Stimulated activated CD4-positive, alpha-beta T cell treated with anti-CD3 and anti-CD28 coated beads, Interleukin-15, amount 100 ng/mL, for 24 hours (primary cell): ENCODE measurements around the gene FRMD3.

ENCODE experiments used
- DNase-seq: peaks from one replicate; pipeline ENCODE4 v3.0.0-alpha.2; 2020

Gene FRMD3

GRCh38 chr9:83270116-83270515, 268.1 kb downstream of the FRMD3 start:
- DNase-seq, result no peak

GRCh38 chr9:83267741-83268140, 270.5 kb downstream of the FRMD3 start:
- no peak for DNase-seq

GRCh38 chr9:83266666-83267496, 271.3 kb downstream of the FRMD3 start:
- no peak for DNase-seq

- DNase-seq, result no peak
Measured at GRCh38 chr9:83266331-83266665, 271.9 kb downstream of the FRMD3 start.

GRCh38 chr9:83264315-83264714, 273.9 kb downstream of the FRMD3 start:
- no peak for DNase-seq

GRCh38 chr9:83259558-83259957, 278.6 kb downstream of the FRMD3 start:
- no peak for DNase-seq

- DNase-seq, result no peak
Measured at GRCh38 chr9:83257937-83258891, 280.0 kb downstream of the FRMD3 start.

- peak; percentile 4 for DNase-seq
Measured at GRCh38 chr9:83247732-83248131, 290.5 kb downstream of the FRMD3 start.

- no peak for DNase-seq
Measured at GRCh38 chr9:83245979-83246659, 292.1 kb downstream of the FRMD3 start.

- DNase-seq, result no peak
Measured at GRCh38 chr9:83242066-83242465, 296.1 kb downstream of the FRMD3 start.

GRCh38 chr9:83240671-83241070, 297.5 kb downstream of the FRMD3 start:
- no peak for DNase-seq

GRCh38 chr9:83239747-83240146, 298.5 kb downstream of the FRMD3 start:
- DNase-seq, result no peak

GRCh38 chr9:83238871-83239640, 299.1 kb downstream of the FRMD3 start:
- DNase-seq, result no peak

GRCh38 chr9:83236029-83236696, 302.0 kb downstream of the FRMD3 start:
- no peak for DNase-seq

GRCh38 chr9:83235526-83235925, 302.7 kb downstream of the FRMD3 start:
- no peak for DNase-seq

- DNase-seq, result no peak
Measured at GRCh38 chr9:83234541-83234940, 303.7 kb downstream of the FRMD3 start.

- DNase-seq, result no peak
Measured at GRCh38 chr9:83233647-83234046, 304.6 kb downstream of the FRMD3 start.

- DNase-seq, result peak; percentile 8
Measured at GRCh38 chr9:83231039-83231438, 307.2 kb downstream of the FRMD3 start.

GRCh38 chr9:83220730-83221129, 317.5 kb downstream of the FRMD3 start:
- no peak for DNase-seq

- no peak for DNase-seq
Measured at GRCh38 chr9:83219924-83220438, 318.2 kb downstream of the FRMD3 start.

GRCh38 chr9:83219154-83219923, 318.9 kb downstream of the FRMD3 start:
- DNase-seq, result peak; percentile 40
